Lung (tissue), 12 donors: ENCODE measurements around the gene ERCC6L2. TPM values are rescaled to one million over a fixed set of nuclear protein-coding genes. Genes with fewer than 3 reads are reported as not detected.

Source experiments
- ATAC-seq: fragments of 200-7000 bp; cut with Tn5 transposase; one replicate; pipeline ENCODE4 v1.9.1; 2020; ENCODE audit warnings: moderate number of reproducible peaks; ENCODE audit not compliant: insufficient read depth, low FRiP score
- DNase-seq, 3 donors: peaks; one replicate each; pipeline ENCODE4 v3.0.0-alpha.2; 2013 to 2017
- H3K27ac ChIP-seq, 2 donors: one replicate each; pipeline ENCODE4 v1.5.1; 2013; ENCODE audit warnings: mild to moderate bottlenecking in 2 of 2, moderate library complexity in 2 of 2, control low read depth in 1 of 2, inconsistent platforms in 1 of 2, low read depth in 1 of 2, low read length in 1 of 2
- H3K27me3 ChIP-seq, 3 donors: one replicate each; pipeline ENCODE4 v1.5.1; 2013; ENCODE audit warnings: low read length in 2 of 3; ENCODE audit not compliant: control insufficient read depth in 3 of 3, insufficient read depth in 3 of 3
- H3K36me3 ChIP-seq, 4 donors: one replicate each; pipeline ENCODE4 v1.5.1; 2013; ENCODE audit warnings: low read length in 4 of 4, mild to moderate bottlenecking in 1 of 4, moderate library complexity in 1 of 4; ENCODE audit not compliant: control insufficient read depth in 4 of 4, insufficient read depth in 4 of 4
- H3K4me1 ChIP-seq, 5 donors: one replicate each; pipeline ENCODE4 v1.5.1; 2013; ENCODE audit warnings: low read length in 5 of 5, mild to moderate bottlenecking in 2 of 5, moderate library complexity in 1 of 5; ENCODE audit not compliant: control insufficient read depth in 5 of 5, insufficient read depth in 5 of 5
- H3K4me3 ChIP-seq: one replicate; pipeline ENCODE4 v1.5.1; 2013; ENCODE audit warnings: mild to moderate bottlenecking, control low read depth, moderate library complexity
- H3K9ac ChIP-seq, 2 donors: one replicate each; pipeline ENCODE4 v1.5.1; 2013; ENCODE audit warnings: low read length in 2 of 2, control low read depth in 1 of 2; ENCODE audit not compliant: insufficient read depth in 1 of 2
- H3K9me3 ChIP-seq, 4 donors: one replicate each; pipeline ENCODE4 v1.5.1; 2013; ENCODE audit warnings: low read length in 3 of 4, mild to moderate bottlenecking in 1 of 4, moderate library complexity in 1 of 4; ENCODE audit not compliant: control insufficient read depth in 4 of 4, insufficient read depth in 3 of 4
- WGBS, 2 donors: extraction: QIAGEN DNeasy Blood & Tissue Kit; methylation state at CpG; one replicate each; pipeline ENCODE4 v1.1.7; 2013; 5-methylcytosine and 5-hydroxymethylcytosine counted together
- polyA plus RNA-seq, 2 donors: library from polyadenylated mRNA; stranded (reverse); fragments of 200-250 nt; gene quantifications; one replicate each; pipeline ENCODE4 v1.2.1, GENCODE V29; 2013
- total RNA-seq, 2 donors: library from RNA; depleted of rRNA in 1 of 2; stranded (reverse); fragments of >200 nt in 1 of 2; gene quantifications; one replicate each; pipeline ENCODE4 v1.2.1, GENCODE V29; 2014 to 2021
- TF ChIP-seq, protein P1 (sequence below): IDR thresholded peaks from 2 replicates; pipeline ENCODE4 v1.5.1; 2012; ENCODE audit warnings: mild to moderate bottlenecking; ENCODE audit errors: control extremely low read depth, extremely low read depth
- donor health status: control.
- donor health status: control.
- donor health status: Bipolar disorder and iron deficiency.
- donor health status: healthy.
- donor health status: DM: yes; HTN: yes; CAD: no.

Gene ERCC6L2
- total and polyA plus RNA-seq, 4 donors: 4.3 to 125 (median 24.5) TPM

DNA sequence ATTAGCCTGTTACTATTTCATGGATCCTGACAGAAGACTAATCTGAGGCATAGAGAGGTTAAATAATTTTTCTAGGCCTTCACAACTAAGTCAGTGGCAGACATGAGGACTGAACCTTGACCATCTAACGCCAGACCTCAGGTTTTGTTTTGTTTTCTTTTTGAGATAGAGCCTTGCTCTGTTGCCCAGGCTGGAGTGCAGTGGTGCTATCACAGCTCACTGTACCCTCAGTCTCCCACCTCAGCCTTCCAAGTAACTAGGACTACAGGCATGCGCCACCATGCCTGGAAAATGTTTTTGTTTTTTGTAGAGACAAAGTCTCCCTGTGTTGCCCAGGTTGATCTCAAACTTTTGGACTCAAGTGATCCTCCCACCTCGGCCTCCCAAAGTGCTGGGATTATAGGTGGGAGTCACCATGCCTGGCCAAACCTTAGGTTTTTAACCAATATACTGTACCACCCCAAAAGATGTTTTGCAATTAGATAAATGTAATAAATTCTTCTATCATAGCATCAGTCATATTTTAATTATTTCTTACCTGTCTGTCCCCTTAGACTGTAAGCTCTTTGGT, 35.4 kb downstream of the ERCC6L2 start:
- Histone ChIP-seq H3K4me3 (no peak overlapping the region), H3K27ac (no peak overlapping the region), H3K27me3 (no peaks in the 10 kb centered on the region), H3K9me3 (no peaks in the 10 kb centered on the region), H3K9ac (no peak overlapping the region), H3K4me1 (no peaks in the 10 kb centered on the region), H3K36me3 (peaks cover 0 to 11% (median 5%) of the 10 kb centered on the region in 4 donors)
- TF ChIP-seq, protein P1, sequence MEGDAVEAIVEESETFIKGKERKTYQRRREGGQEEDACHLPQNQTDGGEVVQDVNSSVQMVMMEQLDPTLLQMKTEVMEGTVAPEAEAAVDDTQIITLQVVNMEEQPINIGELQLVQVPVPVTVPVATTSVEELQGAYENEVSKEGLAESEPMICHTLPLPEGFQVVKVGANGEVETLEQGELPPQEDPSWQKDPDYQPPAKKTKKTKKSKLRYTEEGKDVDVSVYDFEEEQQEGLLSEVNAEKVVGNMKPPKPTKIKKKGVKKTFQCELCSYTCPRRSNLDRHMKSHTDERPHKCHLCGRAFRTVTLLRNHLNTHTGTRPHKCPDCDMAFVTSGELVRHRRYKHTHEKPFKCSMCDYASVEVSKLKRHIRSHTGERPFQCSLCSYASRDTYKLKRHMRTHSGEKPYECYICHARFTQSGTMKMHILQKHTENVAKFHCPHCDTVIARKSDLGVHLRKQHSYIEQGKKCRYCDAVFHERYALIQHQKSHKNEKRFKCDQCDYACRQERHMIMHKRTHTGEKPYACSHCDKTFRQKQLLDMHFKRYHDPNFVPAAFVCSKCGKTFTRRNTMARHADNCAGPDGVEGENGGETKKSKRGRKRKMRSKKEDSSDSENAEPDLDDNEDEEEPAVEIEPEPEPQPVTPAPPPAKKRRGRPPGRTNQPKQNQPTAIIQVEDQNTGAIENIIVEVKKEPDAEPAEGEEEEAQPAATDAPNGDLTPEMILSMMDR: no peak
- DNase-seq (no peak), ATAC-seq (no peak)
- 95 to 97% methylated on average over 3 of the region's 3 CpGs for WGBS, 2 donors

DNA sequence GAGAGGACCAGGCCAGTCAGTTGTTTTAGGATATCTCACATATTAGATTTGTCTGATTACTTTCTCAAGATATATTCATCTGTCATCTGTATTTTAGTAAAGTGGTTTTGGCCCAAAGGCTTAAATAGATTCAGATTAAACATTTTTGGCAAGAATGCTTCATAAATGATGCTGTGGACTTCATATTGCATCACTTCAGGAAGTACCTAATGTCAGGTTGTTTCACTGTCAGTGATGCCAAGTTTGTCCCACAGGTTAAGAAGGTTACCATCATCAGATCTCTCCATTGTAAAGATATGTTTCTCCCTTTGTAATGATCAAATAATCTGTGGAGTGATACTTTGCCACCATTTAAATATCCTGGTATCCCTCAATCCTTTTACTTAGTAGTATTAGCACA, 37.3 kb downstream of the ERCC6L2 start:
- no peak for DNase-seq
- Histone ChIP-seq H3K4me1 (no peaks in the 10 kb centered on the region), H3K9ac (no peak overlapping the region), H3K36me3 (peaks cover 5 to 18% (median 12%) of the 10 kb centered on the region in 4 donors), H3K4me3 (no peak overlapping the region), H3K9me3 (no peaks in the 10 kb centered on the region), H3K27ac (no peak overlapping the region), H3K27me3 (no peaks in the 10 kb centered on the region)
- TF ChIP-seq, protein P1: no peak
- ATAC-seq: no peak

DNA sequence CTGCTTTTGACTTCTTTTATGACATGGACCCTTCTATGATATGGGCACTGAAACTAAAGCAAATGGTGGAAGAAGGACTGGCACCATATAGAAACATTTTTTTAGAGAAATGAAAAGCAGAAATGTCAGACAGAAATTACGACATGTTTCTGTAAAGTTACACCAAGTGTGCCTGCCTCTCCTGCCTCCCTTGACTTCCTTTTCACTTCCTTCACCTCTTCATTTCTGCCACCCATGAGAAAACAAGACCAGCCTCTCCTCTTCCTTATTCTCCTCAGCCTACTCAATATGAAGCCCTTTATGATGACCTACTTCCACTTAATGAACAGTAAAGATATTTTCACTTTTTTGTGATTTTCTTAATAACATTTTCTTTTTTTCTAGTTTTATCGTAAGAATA, 44.5 kb downstream of the ERCC6L2 start:
- TF ChIP-seq, protein P1: no peak
- H3K36me3 ChIP-seq: peaks cover 12 to 37% (median 29%) of the 10 kb centered on the region in 4 donors
- no peak overlapping the region for H3K9ac ChIP-seq
- no peak overlapping the region for H3K27ac ChIP-seq
- ATAC-seq (no peak), DNase-seq (no peak)
- no peaks in the 10 kb centered on the region for H3K9me3 ChIP-seq
- no peak overlapping the region for H3K4me3 ChIP-seq
- H3K4me1 ChIP-seq: no peaks in the 10 kb centered on the region
- 70 to 82% methylated on average over 2 of the region's 2 CpGs for WGBS, 2 donors
- H3K27me3 ChIP-seq: no peaks in the 10 kb centered on the region

DNA sequence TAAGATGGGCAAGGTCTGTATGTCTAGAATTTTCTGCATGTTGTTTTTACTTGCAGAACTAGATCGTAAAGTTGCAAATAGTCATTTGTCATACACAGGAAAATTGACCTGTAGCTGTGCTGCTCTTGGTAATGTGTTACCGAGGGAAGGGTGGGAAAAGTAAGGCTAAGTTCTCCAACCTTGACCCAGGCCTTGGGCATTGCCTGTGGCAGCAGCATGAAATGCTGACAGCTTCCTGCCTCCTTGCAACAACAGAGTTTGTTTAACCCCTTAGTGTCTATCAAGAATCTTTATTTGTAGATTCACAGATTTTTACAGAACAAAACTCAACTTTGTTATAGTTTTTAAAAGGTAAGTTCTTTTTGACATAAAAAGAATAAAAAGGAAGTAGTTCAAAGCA, 48.3 kb downstream of the ERCC6L2 start:
- H3K9me3 ChIP-seq: no peaks in the 10 kb centered on the region
- TF ChIP-seq, protein P1: no peak
- 45 to 66% methylated on average over 2 of the region's 2 CpGs for WGBS, 2 donors
- ATAC-seq (no peak), DNase-seq (no peak)
- no peak overlapping the region for H3K9ac ChIP-seq
- H3K27me3 ChIP-seq: no peaks in the 10 kb centered on the region
- H3K36me3 ChIP-seq: peaks cover 9 to 44% (median 26%) of the 10 kb centered on the region in 4 donors
- no peak overlapping the region for H3K4me3 ChIP-seq
- no peak overlapping the region for H3K27ac ChIP-seq
- peaks cover 0 to 9% (median 0%) of the 10 kb centered on the region in 5 donors for H3K4me1 ChIP-seq
